HepG2 (cell line): ENCODE results near the gene ZFPM1. TPM values are rescaled to one million over a fixed set of nuclear protein-coding genes. Genes with fewer than 3 reads are reported as not detected.

Experiments used
- BRD4 ChIP-seq: sonication (generic); formaldehyde crosslinking; IDR thresholded peaks from 2 replicates; pipeline ENCODE4 v1.4.0; 2020; ENCODE audit warnings: missing genetic modification reagents
- DDIT3 ChIP-seq: sonication (generic); formaldehyde crosslinking; IDR thresholded peaks from 2 replicates; pipeline ENCODE4 v1.4.0; 2020; ENCODE audit warnings: mild to moderate bottlenecking, missing genetic modification reagents
- DMAP1 ChIP-seq: IDR thresholded peaks from 2 replicates; pipeline ENCODE4 v1.6.1; 2016
- DZIP1 ChIP-seq: sonication (generic); formaldehyde crosslinking; IDR thresholded peaks from 2 replicates; pipeline ENCODE4 v1.5.0; 2020; ENCODE audit warnings: mild to moderate bottlenecking, missing genetic modification reagents
- HNF4A ChIP-seq: sonication (generic); formaldehyde crosslinking; IDR thresholded peaks from 2 replicates; pipeline ENCODE4 v1.4.0; 2020; ENCODE audit warnings: missing genetic modification reagents
- HOXA3 ChIP-seq: sonication (generic); formaldehyde crosslinking; IDR thresholded peaks from 2 replicates; pipeline ENCODE4 v1.5.0; 2020; ENCODE audit warnings: missing genetic modification reagents
- MTERF4 ChIP-seq: sonication (generic); formaldehyde crosslinking; IDR thresholded peaks from 2 replicates; pipeline ENCODE4 v1.8.0; 2023; ENCODE audit warnings: mild to moderate bottlenecking, missing genetic modification reagents
- PITX1 ChIP-seq: sonication (generic); formaldehyde crosslinking; IDR thresholded peaks from 2 replicates; pipeline ENCODE4 v1.5.1; 2020; ENCODE audit warnings: mild to moderate bottlenecking, missing genetic modification reagents
- RERE ChIP-seq: IDR thresholded peaks from 2 replicates; pipeline ENCODE4 v1.6.1; 2016; ENCODE audit warnings: low read depth, missing genetic modification reagents, missing compliant biosample characterization
- RFX3 ChIP-seq: IDR thresholded peaks from 2 replicates; pipeline ENCODE4 v1.6.1; 2016; ENCODE audit warnings: missing biosample characterization, missing genetic modification reagents
- SPEN ChIP-seq: sonication (generic); formaldehyde crosslinking; IDR thresholded peaks from 2 replicates; pipeline ENCODE4 v1.5.1; 2020; ENCODE audit warnings: low read depth, mild to moderate bottlenecking, missing genetic modification reagents
- TBP ChIP-seq: sonication (generic); formaldehyde crosslinking; IDR thresholded peaks from 2 replicates; pipeline ENCODE4 v1.5.0; 2020; ENCODE audit warnings: missing genetic modification reagents
- ZNF350 ChIP-seq: sonication (generic); formaldehyde crosslinking; IDR thresholded peaks from 2 replicates; pipeline ENCODE4 v1.4.0; 2020; ENCODE audit warnings: mild to moderate bottlenecking, low read depth, missing genetic modification reagents, borderline replicate concordance
- ZNF460 ChIP-seq: sonication (generic); formaldehyde crosslinking; IDR thresholded peaks from 2 replicates; pipeline ENCODE4 v1.5.1; 2020; ENCODE audit warnings: missing genetic modification reagents, mild to moderate bottlenecking, borderline replicate concordance
- ZNF510 ChIP-seq: sonication (generic); formaldehyde crosslinking; IDR thresholded peaks from 2 replicates; pipeline ENCODE4 v1.4.0; 2020; ENCODE audit warnings: low read depth, mild to moderate bottlenecking, missing genetic modification reagents
- ZNF530 ChIP-seq: sonication (generic); formaldehyde crosslinking; IDR thresholded peaks from 2 replicates; pipeline ENCODE4 v1.5.0; 2020; ENCODE audit warnings: low read depth, mild to moderate bottlenecking, missing genetic modification reagents
- ZNF597 ChIP-seq: sonication (generic); formaldehyde crosslinking; IDR thresholded peaks from 2 replicates; pipeline ENCODE4 v1.5.0; 2020; ENCODE audit warnings: missing genetic modification reagents
- polyA plus RNA-seq, 8 experiments: library from polyadenylated mRNA; depleted of rRNA in 3 of 8; stranded (reverse) in 7 of 8; unstranded in 1 of 8; fragments of >200 nt; fragmentation: Illumina TruSeq in 4 of 8; extraction: Trizol in 4 of 8; gene quantifications; 2 replicates each; pipeline versions ENCODE4 v1.2.1 to v1.2.3, GENCODE V29; 2011 to 2016; ENCODE audit warnings: low read depth in 4 of 8, missing spikeins in 1 of 8, mixed read lengths in 1 of 8; ENCODE audit not compliant: insufficient read depth in 1 of 8
- total RNA-seq, 5 experiments: library from RNA; depleted of rRNA; stranded (reverse); fragments of >200 nt; fragmentation: Illumina TruSeq; extraction: Trizol; gene quantifications; 2 replicates each; pipeline ENCODE4 v1.2.3, GENCODE V29; 2016; ENCODE audit warnings: low read depth in 1 of 5

Gene ZFPM1
- total and polyA plus RNA-seq, 2 of the 13 experiments (the other 11 are each of a cell fraction or from before 2014, with no cell fraction given), result 1.3 to 3.8 TPM

GRCh38 chr16:88527186-88527936, 74.3 kb downstream of the ZFPM1 start (continued):
- TF ChIP-seq ZNF510 (no peak), DDIT3 (CRISPR knock-in tag) (no peak), MTERF4 (CRISPR knock-in tag) (no peak), DMAP1 (no peak), RFX3 (CRISPR knock-in tag) (no peak), BRD4 (CRISPR knock-in tag) (peak; percentile 46), ZNF460 (CRISPR knock-in tag) (no peak), HOXA3 (CRISPR knock-in tag) (peak; percentile 47; the same call in 1 of the 2 replicates), TBP (CRISPR knock-in tag) (peak; percentile 12; the same call in 1 of the 2 replicates), DZIP1 (no peak), ZNF350 (CRISPR knock-in tag) (peak; percentile 78), ZNF530 (CRISPR knock-in tag) (no peak), RERE (CRISPR knock-in tag) (no peak), SPEN (CRISPR knock-in tag) (0 out of 2 replicates have a peak, but pooled peaks have one; percentile 25), PITX1 (peak; percentile 67; the same call in 1 of the 2 replicates), ZNF597 (CRISPR knock-in tag) (no peak), HNF4A (CRISPR knock-in tag) (peak; percentile 29; the same call in 1 of the 2 replicates)
